Retinal pigment epithelial cell (primary cell): Measurements from ENCODE around the gene DPM1.

ENCODE experiments used
- DNase-seq: peaks from one replicate; pipeline ENCODE4 v3.0.0-alpha.2; 2010; ENCODE audit warnings: low read depth
- H3K4me3 ChIP-seq: 2 replicates; pipeline ENCODE4 v1.5.1; 2011; ENCODE audit warnings: mild to moderate bottlenecking, low read length, control low read depth, moderate library complexity
- CTCF ChIP-seq: conservative IDR thresholded peaks from 2 replicates; pipeline ENCODE4 v1.5.1; 2011; ENCODE audit warnings: low read depth, low read length, control low read depth, inconsistent platforms

Gene DPM1

GRCh38 chr20:50957798-50958614 is at the start of gene DPM1:
Gene DPM1 (minus strand): TSS chr20:50958532. CDS start chr20:50958523, 9 bp downstream.
- DNase-seq: peak; percentile 57
- H3K4me3 ChIP-seq: peak within 1 kb of the TSS; percentile 99
- no peak for TF ChIP-seq CTCF

GRCh38 chr20:51005214-51005613 is 46.9 kb upstream of the DPM1 start:
- TF ChIP-seq CTCF: no peak
- H3K4me3 ChIP-seq: no peak overlapping the region
- no peak for DNase-seq

- DNase-seq: no peak
- H3K4me3 ChIP-seq: no peak overlapping the region
- TF ChIP-seq CTCF: no peak
Measured at GRCh38 chr20:51004781-51005180, 46.4 kb upstream of the DPM1 start.

GRCh38 chr20:51004305-51004727 is 46.0 kb upstream of the DPM1 start:
- H3K4me3 ChIP-seq: no peak overlapping the region
- no peak for DNase-seq
- no peak for TF ChIP-seq CTCF

GRCh38 chr20:51003753-51004152 is 45.4 kb upstream of the DPM1 start:
- no peak for DNase-seq
- H3K4me3 ChIP-seq: no peak overlapping the region
- TF ChIP-seq CTCF: no peak

- no peak for TF ChIP-seq CTCF
- no peak for DNase-seq
- H3K4me3 ChIP-seq: no peak overlapping the region
Measured at GRCh38 chr20:51002633-51003032, 44.3 kb upstream of the DPM1 start.
